Neural cell (in vitro differentiated cells): ENCODE data around the gene EHBP1. TPM values are rescaled to one million over a fixed set of nuclear protein-coding genes. Genes with fewer than 3 reads are reported as not detected.

Experiments used
- H2AFZ ChIP-seq: fragments of 200-600, 300-800 bp; sonication (generic), shearing (Covaris generic); 2 replicates; pipeline ENCODE4 v1.6.0; 2014; ENCODE audit warnings: low read depth, mild to moderate bottlenecking, antibody characterized with exemption, low read length, moderate library complexity
- H3F3A ChIP-seq: fragments of 200-600 bp; shearing (Covaris generic); 2 replicates; pipeline ENCODE4 v1.6.1; 2016; ENCODE audit warnings: mild to moderate bottlenecking, moderate library complexity, mixed read lengths, antibody characterized with exemption, low read length; ENCODE audit not compliant: insufficient read depth, poor library complexity, severe bottlenecking
- H3K27ac ChIP-seq: fragments of 200-600, 300-800 bp; sonication (generic), shearing (Covaris generic); 2 replicates; pipeline ENCODE4 v1.5.1; 2014; ENCODE audit warnings: mild to moderate bottlenecking, low read length, moderate library complexity
- H3K27me3 ChIP-seq: fragments of 300-800, 200-600 bp; sonication (generic), shearing (Covaris generic); 2 replicates; pipeline ENCODE4 v1.6.0; 2014; ENCODE audit warnings: mild to moderate bottlenecking, low read depth, low read length, moderate library complexity; ENCODE audit not compliant: insufficient read depth
- H3K36me3 ChIP-seq: fragments of 300-800, 200-600 bp; sonication (generic), shearing (Covaris generic); 2 replicates; pipeline ENCODE4 v1.5.1; 2014; ENCODE audit warnings: mild to moderate bottlenecking, antibody characterized with exemption, low read length, moderate library complexity; ENCODE audit not compliant: insufficient read depth
- H3K4me2 ChIP-seq: fragments of 300-800, 200-600 bp; sonication (generic), shearing (Covaris generic); 2 replicates; pipeline ENCODE4 v1.6.0; 2014; ENCODE audit warnings: mild to moderate bottlenecking, low read length
- H3K4me3 ChIP-seq: fragments of 300-800, 200-600 bp; sonication (generic), shearing (Covaris generic); 2 replicates; pipeline ENCODE4 v1.5.1; 2014; ENCODE audit warnings: mild to moderate bottlenecking, low read length, moderate library complexity
- H3K79me2 ChIP-seq: fragments of 200-600 bp; shearing (Covaris generic); replicated peaks from 2 replicates; pipeline ENCODE4 v1.6.0; 2014; ENCODE audit warnings: mild to moderate bottlenecking, low read length, moderate library complexity; ENCODE audit not compliant: insufficient read depth
- H3K9ac ChIP-seq: fragments of 300-800, 200-600 bp; sonication (generic), shearing (Covaris generic); 2 replicates; pipeline ENCODE4 v1.6.1; 2016; ENCODE audit warnings: mild to moderate bottlenecking, low read length, mixed read lengths
- H3K9me2 ChIP-seq: fragments of 200-600 bp; shearing (Covaris generic); 2 replicates; pipeline ENCODE4 v1.6.1; 2016; ENCODE audit warnings: mild to moderate bottlenecking, low read length, mixed read lengths; ENCODE audit not compliant: insufficient read depth
- H3K9me3 ChIP-seq: fragments of 200-600, 300-800 bp; sonication (generic), shearing (Covaris generic); 2 replicates; pipeline ENCODE4 v1.6.1; 2016; ENCODE audit warnings: mild to moderate bottlenecking, mixed run types, low read length, moderate library complexity, mixed read lengths
- H4K20me1 ChIP-seq: fragments of 200-600 bp; shearing (Covaris generic); 2 replicates; pipeline ENCODE4 v1.6.1; 2016; ENCODE audit warnings: mild to moderate bottlenecking, mixed run types; ENCODE audit not compliant: insufficient read depth
- CTCF ChIP-seq: fragments of 450-650 bp; IDR thresholded peaks from 2 replicates; pipeline ENCODE4 v1.5.1; 2014; ENCODE audit warnings: antibody characterized with exemption, mild to moderate bottlenecking, moderate library complexity; ENCODE audit not compliant: poor library complexity, severe bottlenecking
- EP300 ChIP-seq: fragments of 450-650 bp; conservative IDR thresholded peaks from 2 replicates; pipeline ENCODE4 v1.6.1; 2014; ENCODE audit warnings: antibody characterized with exemption, mild to moderate bottlenecking, moderate library complexity; ENCODE audit not compliant: poor library complexity, severe bottlenecking
- EZH2 ChIP-seq: fragments of 200-600, 300-800 bp; shearing (Covaris generic), sonication (generic); IDR thresholded peaks from 2 replicates; pipeline ENCODE4 v1.6.1; 2014; ENCODE audit warnings: antibody characterized with exemption, low read length, borderline replicate concordance, mild to moderate bottlenecking; ENCODE audit not compliant: insufficient read depth, poor library complexity, severe bottlenecking
- MXI1 ChIP-seq: fragments of 450-650 bp; conservative IDR thresholded peaks from 2 replicates; pipeline ENCODE4 v1.6.1; 2014; ENCODE audit warnings: antibody characterized with exemption, mild to moderate bottlenecking; ENCODE audit not compliant: poor library complexity, severe bottlenecking
- POLR2AphosphoS5 ChIP-seq: IDR thresholded peaks from 2 replicates; pipeline ENCODE4 v1.6.1; 2012
- RAD21 ChIP-seq: fragments of 450-650 bp; conservative IDR thresholded peaks from 2 replicates; pipeline ENCODE4 v1.6.1; 2014; ENCODE audit warnings: antibody characterized with exemption, mild to moderate bottlenecking, moderate library complexity
- SMC3 ChIP-seq: fragments of 450-650 bp; conservative IDR thresholded peaks from 2 replicates; pipeline ENCODE4 v1.6.1; 2014; ENCODE audit warnings: antibody characterized with exemption, mild to moderate bottlenecking, moderate library complexity; ENCODE audit not compliant: poor library complexity
- TAF1 ChIP-seq: IDR thresholded peaks from 2 replicates; pipeline ENCODE4 v1.6.1; 2012; ENCODE audit warnings: low read depth
- polyA plus RNA-seq: library from polyadenylated mRNA; depleted of rRNA; stranded (reverse); fragments of >200 nt; gene quantifications from 2 replicates; pipeline ENCODE4 v1.2.3, GENCODE V29; 2014
- TF ChIP-seq, protein P1 (sequence below): IDR thresholded peaks from 2 replicates; pipeline ENCODE4 v1.6.1; 2012; ENCODE audit warnings: borderline replicate concordance

Gene EHBP1
- polyA plus RNA-seq, 1 donor from 2014 or later: 52.6 TPM

GRCh38 chr2:62897187-62897827, 191.8 kb downstream of the EHBP1 start:
- H3K9me2 ChIP-seq: no peaks in the 10 kb centered on the region
- H3K4me2 ChIP-seq: no peak overlapping the region
- H3K79me2 ChIP-seq: no peaks in the 10 kb centered on the region
- no peak overlapping the region for H3K27ac ChIP-seq
- H2AFZ ChIP-seq: no peak overlapping the region
- H3K9ac ChIP-seq: no peak overlapping the region
- no peaks in the 10 kb centered on the region for H3K27me3 ChIP-seq
- no peak overlapping the region for H3K4me3 ChIP-seq
- H3K36me3 ChIP-seq: no peaks in the 10 kb centered on the region
- H3F3A ChIP-seq: no peaks in the 10 kb centered on the region
- H4K20me1 ChIP-seq: no peaks in the 10 kb centered on the region
- TF ChIP-seq CTCF: no peak
- TF ChIP-seq TAF1: no peak
- TF ChIP-seq, protein P1, sequence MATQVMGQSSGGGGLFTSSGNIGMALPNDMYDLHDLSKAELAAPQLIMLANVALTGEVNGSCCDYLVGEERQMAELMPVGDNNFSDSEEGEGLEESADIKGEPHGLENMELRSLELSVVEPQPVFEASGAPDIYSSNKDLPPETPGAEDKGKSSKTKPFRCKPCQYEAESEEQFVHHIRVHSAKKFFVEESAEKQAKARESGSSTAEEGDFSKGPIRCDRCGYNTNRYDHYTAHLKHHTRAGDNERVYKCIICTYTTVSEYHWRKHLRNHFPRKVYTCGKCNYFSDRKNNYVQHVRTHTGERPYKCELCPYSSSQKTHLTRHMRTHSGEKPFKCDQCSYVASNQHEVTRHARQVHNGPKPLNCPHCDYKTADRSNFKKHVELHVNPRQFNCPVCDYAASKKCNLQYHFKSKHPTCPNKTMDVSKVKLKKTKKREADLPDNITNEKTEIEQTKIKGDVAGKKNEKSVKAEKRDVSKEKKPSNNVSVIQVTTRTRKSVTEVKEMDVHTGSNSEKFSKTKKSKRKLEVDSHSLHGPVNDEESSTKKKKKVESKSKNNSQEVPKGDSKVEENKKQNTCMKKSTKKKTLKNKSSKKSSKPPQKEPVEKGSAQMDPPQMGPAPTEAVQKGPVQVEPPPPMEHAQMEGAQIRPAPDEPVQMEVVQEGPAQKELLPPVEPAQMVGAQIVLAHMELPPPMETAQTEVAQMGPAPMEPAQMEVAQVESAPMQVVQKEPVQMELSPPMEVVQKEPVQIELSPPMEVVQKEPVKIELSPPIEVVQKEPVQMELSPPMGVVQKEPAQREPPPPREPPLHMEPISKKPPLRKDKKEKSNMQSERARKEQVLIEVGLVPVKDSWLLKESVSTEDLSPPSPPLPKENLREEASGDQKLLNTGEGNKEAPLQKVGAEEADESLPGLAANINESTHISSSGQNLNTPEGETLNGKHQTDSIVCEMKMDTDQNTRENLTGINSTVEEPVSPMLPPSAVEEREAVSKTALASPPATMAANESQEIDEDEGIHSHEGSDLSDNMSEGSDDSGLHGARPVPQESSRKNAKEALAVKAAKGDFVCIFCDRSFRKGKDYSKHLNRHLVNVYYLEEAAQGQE: no peak
- TF ChIP-seq RAD21: no peak
- no peaks in the 10 kb centered on the region for H3K9me3 ChIP-seq

GRCh38 chr2:62904344-62904743, 198.8 kb downstream of the EHBP1 start:
- TF ChIP-seq RAD21: no peak
- no peak for TF ChIP-seq POLR2AphosphoS5
- no peak for TF ChIP-seq EP300
- no peak for TF ChIP-seq MXI1
- no peak for TF ChIP-seq EZH2
- no peak for TF ChIP-seq SMC3
- Histone ChIP-seq H3K36me3 (no peaks in the 10 kb centered on the region), H3K27me3 (no peaks in the 10 kb centered on the region)

More at GRCh38 chr2:62904344-62904743, 198.8 kb downstream of the EHBP1 start:
- no peaks in the 10 kb centered on the region for H3F3A ChIP-seq
- no peaks in the 10 kb centered on the region for H3K79me2 ChIP-seq
- no peaks in the 10 kb centered on the region for H3K9me3 ChIP-seq
- H3K9ac ChIP-seq: no peak overlapping the region
- H3K27ac ChIP-seq: no peak overlapping the region
- H4K20me1 ChIP-seq: no peaks in the 10 kb centered on the region
- no peak overlapping the region for H3K4me2 ChIP-seq
- no peak overlapping the region for H3K4me3 ChIP-seq
- no peak overlapping the region for H2AFZ ChIP-seq
- no peaks in the 10 kb centered on the region for H3K9me2 ChIP-seq
